ENCODE data around the gene SMG6.
"Not testable (repeated sequence)": the region's sequence is repeated elsewhere in the genome, so short reads cannot be mapped to it uniquely, and the experiment has no call there.

Gene SMG6

DNA sequence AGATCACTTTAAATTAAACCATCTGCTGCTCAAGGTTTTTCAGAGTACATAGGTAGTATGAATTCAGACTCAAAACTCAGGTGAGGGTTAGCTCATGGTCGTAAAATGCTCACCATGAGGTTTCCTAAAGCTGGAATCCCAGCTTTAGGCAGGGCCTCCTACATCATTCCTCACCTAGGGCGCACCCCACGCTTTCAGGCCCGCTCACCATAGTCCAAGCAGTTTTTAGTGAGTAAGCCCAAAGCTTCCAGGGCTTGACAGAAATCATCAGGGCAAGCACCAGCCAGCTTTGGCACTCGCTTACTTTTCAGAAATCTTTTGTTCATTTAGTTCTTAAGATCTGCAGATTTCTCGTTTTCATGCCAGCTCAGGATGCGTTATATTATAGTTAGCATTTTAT lies 158.9 kb downstream of the SMG6 start:
- no peak for TF ChIP-seq POLR2A (IDR thresholded peaks at IDR 0.05; ENCODE audit: low read length)
- no peak for TF ChIP-seq GATA1 (IDR thresholded peaks at IDR 0.05; ENCODE audit: low read depth, low read length)
- DNase-seq, result no peak

DNA sequence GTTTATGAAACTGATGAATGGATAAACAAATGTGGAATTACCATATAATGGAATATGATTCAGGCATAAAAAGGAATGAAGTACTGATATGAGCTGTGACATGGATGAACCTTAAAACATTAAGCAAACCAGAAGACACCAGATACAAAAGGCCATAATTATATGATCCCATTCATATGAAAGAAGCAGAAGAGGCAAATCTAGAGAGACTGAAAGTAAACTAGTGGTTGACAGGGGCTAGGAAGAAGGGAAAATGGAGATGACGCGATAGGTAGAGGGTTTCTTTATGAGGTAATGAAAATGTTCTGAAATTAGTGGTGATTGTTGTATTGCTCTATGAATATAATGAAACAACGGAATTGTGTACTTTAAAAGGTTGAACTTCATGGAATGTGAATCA lies 160.3 kb downstream of the SMG6 start:
- no peak for DNase-seq
- TF ChIP-seq POLR2A (IDR thresholded peaks at IDR 0.05; ENCODE audit: low read length) (no peak), GATA1 (IDR thresholded peaks at IDR 0.05; ENCODE audit: low read depth, low read length) (no peak)

DNA sequence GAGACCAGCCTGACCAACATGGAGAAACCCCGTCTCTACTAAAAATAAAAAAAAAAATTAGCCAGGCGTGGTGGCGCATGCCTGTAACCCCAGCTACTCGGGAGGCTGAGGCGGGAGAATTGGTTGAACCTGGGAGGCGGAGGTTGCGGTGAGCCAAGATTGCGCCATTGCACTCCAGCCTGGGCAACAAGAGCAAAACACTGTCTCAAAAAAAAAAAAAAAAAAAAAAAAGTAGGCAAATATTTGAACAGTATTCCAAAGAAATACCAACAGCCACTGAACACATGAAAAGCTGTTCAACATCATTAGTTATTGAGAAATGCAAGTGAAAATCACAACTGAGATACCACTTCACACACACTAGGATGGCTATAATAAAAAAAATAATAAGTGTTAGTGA lies 160.9 kb downstream of the SMG6 start:
- not testable (repeated sequence) for DNase-seq

DNA sequence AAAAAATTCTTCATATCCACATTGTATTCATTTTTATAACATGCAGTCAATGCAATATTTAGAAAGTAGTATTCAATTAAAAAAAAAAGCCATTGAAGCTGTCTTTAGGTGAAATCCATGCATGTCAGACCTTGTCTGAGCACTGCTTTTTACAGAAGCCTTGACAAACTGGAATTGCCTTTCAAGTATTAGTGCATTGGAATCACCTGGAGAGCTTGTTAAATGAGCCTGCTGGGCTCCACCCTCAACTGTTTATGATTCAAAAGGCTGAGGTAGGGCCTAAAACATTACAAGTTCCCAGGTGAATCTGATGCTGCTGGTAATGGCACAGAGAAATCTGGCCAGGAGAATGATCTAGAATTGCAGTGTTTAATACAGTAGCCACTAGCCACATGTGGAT lies 162.9 kb downstream of the SMG6 start:
- no peak for DNase-seq
- TF ChIP-seq GATA1 (IDR thresholded peaks at IDR 0.05; ENCODE audit: low read depth, low read length) (no peak), POLR2A (IDR thresholded peaks at IDR 0.05; ENCODE audit: low read length) (no peak)

DNA sequence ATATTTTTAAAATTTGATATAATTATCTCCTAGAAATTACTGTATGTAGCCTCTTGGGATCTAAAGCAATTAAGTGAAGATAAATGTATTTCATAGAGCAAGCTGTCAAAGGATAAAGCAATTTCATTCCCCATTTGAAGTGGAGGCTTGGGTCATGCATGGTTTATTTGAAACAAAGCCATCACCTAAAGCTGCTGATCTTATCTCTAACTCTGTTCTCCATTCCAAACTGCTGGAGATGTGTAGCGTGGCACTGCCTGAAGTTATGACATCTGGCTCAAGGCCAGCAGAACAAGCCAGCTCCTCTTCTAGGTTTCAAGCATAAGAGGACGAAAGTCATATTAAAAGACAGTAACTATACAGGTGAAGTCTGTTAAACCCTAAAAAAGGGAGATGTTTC lies 164.8 kb downstream of the SMG6 start:
- TF ChIP-seq GATA1 (IDR thresholded peaks at IDR 0.05; ENCODE audit: low read depth, low read length), result no peak
- no peak for TF ChIP-seq POLR2A (IDR thresholded peaks at IDR 0.05; ENCODE audit: low read length)

DNA sequence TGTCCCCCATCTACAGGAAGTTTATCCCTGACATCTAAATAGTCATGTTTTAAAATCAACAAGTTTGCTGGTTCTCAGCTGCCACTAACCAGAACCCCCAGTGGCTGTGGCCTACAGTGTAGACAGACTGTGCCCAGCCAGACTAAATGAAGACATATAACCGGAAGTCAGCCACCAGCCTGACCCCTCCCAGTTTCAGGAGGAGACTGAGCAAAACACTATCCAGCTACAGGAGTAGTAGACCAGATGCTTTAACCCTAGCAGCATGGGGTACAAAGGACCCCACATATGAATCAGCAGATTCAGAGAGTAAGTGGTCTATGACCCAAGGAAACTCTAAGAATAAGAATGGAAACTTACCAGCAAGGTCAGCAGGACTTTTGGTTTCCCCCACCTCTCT lies 165.3 kb downstream of the SMG6 start:
- no peak for TF ChIP-seq POLR2A (IDR thresholded peaks at IDR 0.05; ENCODE audit: low read length)
- no peak for TF ChIP-seq GATA1 (IDR thresholded peaks at IDR 0.05; ENCODE audit: low read depth, low read length)
- DNase-seq, result peak in 1 of 2 experiments; percentile 6

More for the DNA sequence above, 164.8 kb downstream of the SMG6 start:
- DNase-seq, result peak; percentile 10 to 27

DNA sequence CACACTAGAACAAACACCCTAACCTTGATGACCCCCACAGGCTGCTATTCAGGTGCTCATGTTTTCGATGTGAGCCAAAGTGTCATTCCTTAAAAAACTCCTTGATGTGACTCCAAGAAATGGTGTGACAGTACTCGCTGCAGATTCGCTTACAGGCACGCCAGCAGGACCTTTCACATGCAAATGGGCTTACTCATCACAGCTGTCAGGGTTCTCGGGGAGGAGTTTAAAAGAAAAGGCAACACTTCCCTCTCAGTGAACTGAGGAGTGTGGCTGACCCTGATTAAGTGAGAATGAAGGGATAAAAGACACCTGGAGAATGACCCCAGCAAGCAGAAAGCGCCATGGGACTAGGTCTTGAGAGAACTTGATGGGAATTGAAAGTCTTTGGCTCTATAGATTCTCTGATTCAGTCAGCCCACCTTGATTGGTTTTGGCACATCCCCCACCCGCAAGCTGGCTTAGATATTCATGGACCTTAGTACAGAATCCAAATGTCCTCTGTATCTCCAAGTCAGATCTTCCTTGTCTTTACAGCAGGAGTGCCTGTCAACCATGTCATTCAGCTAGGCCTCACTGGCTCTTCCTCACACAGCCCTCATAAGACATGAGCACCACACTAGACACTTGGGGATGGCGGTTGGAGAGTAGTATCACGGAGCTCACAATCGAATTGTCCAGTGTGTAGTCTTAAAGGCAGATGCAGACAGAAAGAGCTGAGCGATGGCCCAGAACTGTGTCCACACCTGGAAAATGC lies 166.1 kb downstream of the SMG6 start:
- no peak for DNase-seq

DNA sequence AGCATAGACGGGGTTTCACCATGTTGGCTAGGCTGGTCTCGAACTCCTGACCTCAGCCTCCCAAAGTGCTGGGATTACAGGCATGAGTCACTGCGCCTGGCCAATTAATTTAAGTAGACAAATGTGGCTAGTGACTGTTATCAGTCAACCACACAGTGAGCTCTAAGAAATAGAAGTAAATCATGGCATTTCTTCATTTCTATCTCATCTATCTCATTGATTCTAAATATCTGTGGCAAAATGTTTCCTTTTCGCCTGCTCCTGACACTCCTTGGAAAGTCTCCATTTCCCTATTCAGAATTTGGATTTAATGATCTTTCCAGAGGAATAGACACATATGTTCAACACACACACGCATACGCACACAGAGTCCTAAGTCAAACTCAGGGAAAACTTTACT lies 167.3 kb downstream of the SMG6 start:
- DNase-seq, result no peak

More for the DNA sequence above, 166.1 kb downstream of the SMG6 start:
- TF ChIP-seq GATA1 (IDR thresholded peaks at IDR 0.05; ENCODE audit: low read depth, low read length) (no peak), POLR2A (IDR thresholded peaks at IDR 0.05; ENCODE audit: low read length) (no peak)

DNA sequence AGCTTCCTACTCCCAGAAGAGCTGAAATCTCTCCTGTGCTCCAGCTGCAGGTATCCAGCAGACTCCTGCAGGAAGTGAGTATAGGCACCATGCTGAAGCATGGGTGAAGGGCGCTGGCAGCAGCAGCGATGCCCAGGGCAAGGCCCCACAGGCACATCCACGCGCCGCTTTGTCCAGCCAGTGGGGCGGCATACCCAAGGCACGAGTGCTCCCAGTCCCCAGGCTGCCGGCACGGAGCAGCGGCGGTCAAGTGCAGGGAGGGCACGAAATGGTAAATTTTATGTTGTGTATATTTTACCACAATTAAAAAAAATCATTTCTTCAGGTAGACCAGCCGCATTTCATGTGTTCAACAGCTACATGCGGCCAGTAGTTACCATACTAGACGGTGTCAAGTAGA lies 175.6 kb downstream of the SMG6 start:
- TF ChIP-seq GATA1 (IDR thresholded peaks at IDR 0.05; ENCODE audit: low read depth, low read length) (no peak), POLR2A (IDR thresholded peaks at IDR 0.05; ENCODE audit: low read length) (no peak)

More for the DNA sequence above, 167.3 kb downstream of the SMG6 start:
- TF ChIP-seq POLR2A (IDR thresholded peaks at IDR 0.05; ENCODE audit: low read length) (no peak), GATA1 (IDR thresholded peaks at IDR 0.05; ENCODE audit: low read depth, low read length) (no peak)

DNA sequence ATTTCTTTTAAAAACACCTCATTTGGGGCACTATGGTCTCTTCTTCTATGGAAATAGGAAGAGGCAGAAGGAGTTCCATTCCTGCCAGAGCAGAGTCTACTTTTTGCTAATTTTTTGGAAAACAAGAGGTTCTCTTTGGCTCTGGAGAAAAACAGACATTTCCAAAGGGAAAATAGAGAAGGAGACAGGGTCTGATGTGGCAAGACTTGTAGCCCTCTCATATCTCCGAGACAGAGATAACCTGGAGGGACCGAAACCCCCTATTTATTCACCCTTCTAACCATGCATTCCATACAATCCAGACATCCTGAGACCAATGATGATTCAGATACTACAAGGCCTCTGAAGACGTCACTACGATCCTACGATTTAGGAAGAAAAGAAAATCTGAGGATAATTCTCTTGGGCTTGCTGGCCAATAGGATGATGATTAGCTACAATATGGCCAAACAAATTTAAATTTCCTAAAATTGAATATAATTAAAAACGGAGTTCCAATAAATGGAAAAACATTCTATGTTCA lies 178.5 kb downstream of the SMG6 start:
- TF ChIP-seq GATA1 (IDR thresholded peaks at IDR 0.05; ENCODE audit: low read depth, low read length) (no peak), POLR2A (IDR thresholded peaks at IDR 0.05; ENCODE audit: low read length) (no peak)
- DNase-seq, result no peak

More for the DNA sequence above, 175.6 kb downstream of the SMG6 start:
- no peak for DNase-seq

DNA sequence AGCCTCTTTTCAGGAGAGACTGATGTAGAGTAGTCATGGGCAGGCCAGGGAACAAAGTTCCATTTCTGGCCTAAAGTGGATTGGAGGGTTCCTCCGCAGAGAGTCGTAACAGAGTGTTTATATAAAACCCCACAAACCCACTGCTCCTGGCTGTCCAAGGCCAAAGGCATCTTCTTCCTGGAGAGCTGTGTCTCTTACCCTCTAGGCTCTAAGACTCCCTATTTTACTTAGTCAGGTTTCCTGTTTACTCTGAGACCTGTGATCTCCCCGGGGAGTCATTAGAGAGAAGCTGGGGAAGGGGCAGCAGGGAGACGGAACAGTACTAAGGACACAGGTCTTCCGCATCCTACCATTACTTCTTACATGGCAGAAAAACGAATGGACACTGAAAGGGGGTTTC lies 179.2 kb downstream of the SMG6 start:
- DNase-seq, result no peak
- TF ChIP-seq GATA1 (IDR thresholded peaks at IDR 0.05; ENCODE audit: low read depth, low read length) (no peak), POLR2A (IDR thresholded peaks at IDR 0.05; ENCODE audit: low read length) (no peak)

DNA sequence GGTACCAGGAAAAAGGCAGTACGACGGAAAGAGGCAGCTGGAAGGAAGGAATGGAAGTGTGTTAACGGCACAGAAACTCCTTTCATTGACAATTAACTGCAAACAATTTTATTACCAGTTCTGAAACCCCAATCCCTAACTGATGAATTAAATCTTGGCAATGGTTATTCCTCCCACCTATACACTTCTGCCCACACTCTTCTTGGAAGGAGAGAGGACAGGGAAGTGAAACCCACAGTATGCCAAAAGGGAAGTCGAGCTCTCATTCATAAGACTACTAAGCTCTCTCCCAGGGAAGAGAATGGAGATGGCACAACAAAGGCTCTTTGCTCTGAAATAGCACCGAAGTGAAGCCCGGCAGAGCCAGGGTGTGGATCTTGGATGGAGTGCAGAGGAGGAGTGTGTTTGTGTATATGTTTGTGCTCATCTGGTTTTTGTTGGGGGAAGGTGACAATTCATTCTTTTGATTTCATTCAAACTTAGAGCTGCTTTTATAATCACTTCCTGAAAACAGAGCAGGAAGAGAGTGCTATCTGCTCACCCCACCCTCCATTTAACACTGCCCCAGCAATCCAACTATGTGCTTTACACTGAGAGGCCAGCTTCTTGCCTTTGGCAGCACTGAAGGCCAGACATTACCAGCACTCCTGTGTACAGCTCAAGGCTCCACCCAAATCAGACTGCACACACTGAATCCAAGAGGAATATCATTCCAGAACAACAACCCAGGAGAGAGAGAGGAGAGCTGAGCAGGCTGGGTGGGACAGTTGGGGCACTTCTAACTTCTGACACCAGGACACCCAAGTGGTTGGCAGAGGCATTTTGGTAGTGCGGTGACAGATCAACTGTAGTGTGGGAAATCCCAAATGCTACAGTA lies 180.0 kb downstream of the SMG6 start:
- DNase-seq, result no peak
- TF ChIP-seq GATA1 (IDR thresholded peaks at IDR 0.05; ENCODE audit: low read depth, low read length) (no peak), POLR2A (IDR thresholded peaks at IDR 0.05; ENCODE audit: low read length) (no peak)

DNA sequence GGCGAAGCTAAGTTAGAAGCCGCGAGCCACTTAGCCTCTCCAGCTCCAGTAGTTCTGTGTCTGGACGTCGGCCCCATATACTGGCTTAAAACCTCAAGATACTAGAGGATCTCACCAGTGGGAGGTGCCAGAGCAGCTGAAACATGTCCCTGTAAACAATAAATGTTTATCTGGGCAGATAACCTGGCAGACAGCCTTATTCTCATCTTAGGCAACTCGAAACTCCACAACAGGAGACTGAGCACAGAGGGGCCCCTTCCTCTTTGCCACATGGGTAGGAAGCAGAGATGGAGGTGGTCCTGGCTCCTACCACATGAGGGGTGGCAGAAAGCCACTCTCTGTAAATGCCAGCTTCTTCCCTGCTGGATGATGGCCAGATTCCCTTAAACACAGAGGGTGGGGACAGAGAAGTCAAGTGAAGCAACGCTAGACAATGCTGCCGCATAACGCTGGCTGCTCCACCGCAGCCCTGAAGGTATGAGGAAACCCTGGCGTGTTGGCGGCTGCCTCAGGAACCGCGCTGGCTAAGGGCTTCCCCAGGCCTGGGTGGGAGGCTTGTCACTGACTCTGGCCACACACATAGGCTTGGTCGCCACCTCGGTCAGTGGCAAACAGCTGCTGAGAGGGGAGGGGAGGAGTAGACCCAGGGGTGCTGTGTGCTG lies 180.8 kb downstream of the SMG6 start:
- TF ChIP-seq POLR2A (IDR thresholded peaks at IDR 0.05; ENCODE audit: low read length), result no peak
- no peak for TF ChIP-seq GATA1 (IDR thresholded peaks at IDR 0.05; ENCODE audit: low read depth, low read length)
- peak; percentile 21 to 23 for DNase-seq

All from erythroblast (primary cell).